ENCODE results near the gene GTF2IRD1.
"Not testable (repeated sequence)": the region's sequence is repeated elsewhere in the genome, so short reads cannot be mapped to it uniquely, and the experiment has no call there.

The GTF2IRD1 gene

GRCh38 chr7:74467876-74468275 is 14.2 kb downstream of the GTF2IRD1 start:
- no peak for DNase-seq (ENCODE audit: low spot score)

DNA sequence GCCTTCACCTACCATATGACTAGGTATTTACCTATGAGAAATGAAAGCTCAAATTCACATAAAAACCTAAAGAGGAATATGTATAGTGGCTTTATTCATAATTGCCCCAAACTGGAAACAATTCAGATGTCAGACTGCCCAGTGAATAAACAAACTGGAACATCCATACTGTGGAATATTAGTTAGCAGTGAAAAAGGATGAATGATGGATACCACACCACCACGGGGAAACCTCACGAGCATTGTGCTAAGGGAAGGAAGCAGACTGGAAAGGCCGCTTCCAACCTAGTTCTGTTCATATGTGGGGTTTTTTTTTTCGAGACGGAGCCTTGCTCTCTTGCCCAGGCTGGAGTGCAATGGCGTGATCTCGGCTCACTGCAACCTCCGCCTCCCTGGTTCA is 16.8 kb downstream of the GTF2IRD1 start:
- no peak for DNase-seq (ENCODE audit: low spot score)

DNA sequence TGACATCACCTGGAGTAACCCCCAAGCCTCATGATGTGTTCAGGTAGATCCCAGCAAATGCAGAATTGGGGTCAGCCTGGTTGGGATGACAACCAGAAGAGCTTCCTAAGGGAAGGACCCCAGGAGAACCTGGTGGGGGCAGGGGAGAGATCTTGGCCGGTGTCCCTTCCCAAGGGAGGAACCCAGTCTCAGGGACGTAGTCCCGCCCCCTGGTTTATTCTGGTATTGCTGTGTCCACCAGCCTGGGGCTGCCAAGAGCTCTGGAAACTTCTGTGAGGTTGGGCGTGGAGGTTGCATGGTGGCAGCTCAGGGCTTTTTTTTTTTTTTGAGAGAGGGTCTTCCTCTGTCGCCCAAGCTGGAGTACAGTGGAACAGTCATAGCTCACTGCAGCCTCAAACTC is 19.4 kb downstream of the GTF2IRD1 start:
- DNase-seq (ENCODE audit: low spot score) = no peak

- DNase-seq (ENCODE audit: low spot score) = no peak
These were observed 20.7 kb downstream of the GTF2IRD1 start for GRCh38 chr7:74474271-74474865.

- DNase-seq (ENCODE audit: low spot score) = no peak
These were observed 21.7 kb downstream of the GTF2IRD1 start for GRCh38 chr7:74475243-74475986.

GRCh38 chr7:74475987-74476350 is 22.3 kb downstream of the GTF2IRD1 start:
- no peak for DNase-seq (ENCODE audit: low spot score)

GRCh38 chr7:74476626-74477025 is 22.9 kb downstream of the GTF2IRD1 start:
- DNase-seq (ENCODE audit: low spot score) = no peak

DNA sequence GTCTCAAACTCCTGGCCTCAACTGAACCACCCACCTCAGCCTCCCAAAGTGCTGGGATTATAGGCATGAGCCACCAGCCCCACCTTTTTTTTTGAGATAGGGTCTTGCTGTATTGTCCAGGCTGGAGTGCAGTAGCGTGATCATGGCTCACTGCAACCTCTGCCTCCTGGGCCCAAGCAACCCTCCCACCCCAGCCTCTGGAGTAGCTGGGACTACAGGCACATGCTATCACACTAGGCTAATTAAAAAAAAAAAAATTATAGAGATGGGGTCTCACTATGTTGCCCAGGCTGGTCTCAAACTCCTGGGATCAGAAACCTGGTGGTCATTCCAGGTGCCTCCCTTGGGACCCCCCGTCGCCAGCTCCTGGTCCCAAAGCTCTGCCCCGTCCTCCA is 25.0 kb downstream of the GTF2IRD1 start:
- DNase-seq (ENCODE audit: low spot score) = no peak

GRCh38 chr7:74479066-74479781 is 25.5 kb downstream of the GTF2IRD1 start:
- no peak for DNase-seq (ENCODE audit: low spot score)

DNA sequence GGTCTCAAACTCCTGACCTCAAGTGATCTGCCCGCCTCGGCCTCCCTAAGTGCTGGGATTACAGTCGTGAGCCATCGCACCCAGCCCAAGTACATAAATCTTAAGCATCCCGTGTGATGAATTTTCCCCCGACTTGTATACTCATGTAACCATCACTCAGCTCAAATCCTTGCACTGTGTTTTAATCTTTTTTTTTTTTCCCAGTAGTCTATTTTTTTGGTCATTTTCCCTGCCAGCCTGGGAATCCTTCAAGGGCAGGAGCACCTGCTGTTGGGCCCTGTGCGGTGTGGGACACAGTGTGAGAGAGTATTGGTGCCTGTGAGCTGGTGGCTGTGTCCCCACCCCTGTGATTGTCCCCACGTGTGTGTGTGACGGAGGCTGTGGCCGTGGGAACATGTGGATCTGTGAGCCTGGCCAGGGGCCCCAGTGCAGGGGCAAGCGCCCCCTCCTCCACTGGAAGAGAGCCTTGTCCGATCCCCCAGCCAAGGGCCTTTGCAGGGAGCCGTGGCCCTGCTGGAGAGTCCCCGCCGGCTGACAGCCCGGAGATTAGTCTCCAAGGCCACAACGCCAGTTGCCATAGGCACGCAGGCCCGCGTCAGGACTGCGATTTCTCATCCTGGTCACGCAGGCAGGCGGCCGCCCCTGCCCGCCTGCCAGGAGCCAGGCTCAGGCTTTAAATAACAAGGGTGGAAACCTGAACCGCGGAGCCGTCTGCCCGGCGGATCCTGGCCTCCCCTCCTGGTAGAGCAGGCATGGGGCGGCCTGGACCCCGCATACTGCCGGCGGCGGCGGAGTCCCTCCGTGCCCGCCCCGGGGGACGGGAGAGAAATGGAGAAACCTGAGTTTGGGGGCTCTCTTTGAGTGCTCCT is 26.5 kb downstream of the GTF2IRD1 start:
- no peak for DNase-seq (ENCODE audit: low spot score)

- DNase-seq (ENCODE audit: low spot score) = no peak
These were observed 27.2 kb downstream of the GTF2IRD1 start for GRCh38 chr7:74480861-74481417.

DNA sequence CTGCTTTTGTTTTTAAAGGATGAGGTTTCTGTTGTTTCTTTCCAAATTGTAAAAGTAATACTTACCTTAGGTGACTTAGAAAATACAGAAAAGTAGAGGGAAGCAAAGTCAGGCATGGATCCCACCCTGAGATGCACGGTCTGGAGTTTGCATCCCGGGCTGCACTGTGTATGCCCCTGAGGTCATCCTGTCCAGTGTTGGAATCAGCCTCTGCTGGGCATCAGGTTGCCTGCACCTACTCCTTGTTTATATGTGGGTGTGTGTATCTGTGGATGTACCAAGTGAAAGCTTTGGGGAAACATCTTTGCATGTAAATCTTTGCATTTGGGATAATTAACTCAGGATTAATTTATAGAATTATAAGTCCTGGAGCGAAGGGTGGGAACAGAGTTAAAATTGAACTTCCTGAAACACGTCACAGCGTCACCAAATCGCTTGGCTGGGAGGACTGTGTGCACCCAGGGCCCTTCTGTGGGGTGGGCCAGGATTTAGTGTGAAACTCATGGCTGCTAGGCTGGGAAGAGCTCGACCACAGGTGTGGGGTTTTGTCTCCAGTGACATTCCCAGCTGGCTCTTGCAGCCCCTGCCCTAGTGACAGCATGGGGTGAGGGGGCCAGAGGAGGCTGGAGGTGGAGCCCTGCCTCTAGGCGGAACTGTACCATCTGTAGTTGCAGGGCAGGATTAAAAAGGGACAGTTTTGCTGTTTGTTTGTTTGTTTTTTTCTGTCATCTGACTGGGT is 27.9 kb downstream of the GTF2IRD1 start:
- no peak for DNase-seq (ENCODE audit: low spot score)

- DNase-seq (ENCODE audit: low spot score) = no peak
These were observed 28.4 kb downstream of the GTF2IRD1 start for GRCh38 chr7:74482197-74482467.

DNA sequence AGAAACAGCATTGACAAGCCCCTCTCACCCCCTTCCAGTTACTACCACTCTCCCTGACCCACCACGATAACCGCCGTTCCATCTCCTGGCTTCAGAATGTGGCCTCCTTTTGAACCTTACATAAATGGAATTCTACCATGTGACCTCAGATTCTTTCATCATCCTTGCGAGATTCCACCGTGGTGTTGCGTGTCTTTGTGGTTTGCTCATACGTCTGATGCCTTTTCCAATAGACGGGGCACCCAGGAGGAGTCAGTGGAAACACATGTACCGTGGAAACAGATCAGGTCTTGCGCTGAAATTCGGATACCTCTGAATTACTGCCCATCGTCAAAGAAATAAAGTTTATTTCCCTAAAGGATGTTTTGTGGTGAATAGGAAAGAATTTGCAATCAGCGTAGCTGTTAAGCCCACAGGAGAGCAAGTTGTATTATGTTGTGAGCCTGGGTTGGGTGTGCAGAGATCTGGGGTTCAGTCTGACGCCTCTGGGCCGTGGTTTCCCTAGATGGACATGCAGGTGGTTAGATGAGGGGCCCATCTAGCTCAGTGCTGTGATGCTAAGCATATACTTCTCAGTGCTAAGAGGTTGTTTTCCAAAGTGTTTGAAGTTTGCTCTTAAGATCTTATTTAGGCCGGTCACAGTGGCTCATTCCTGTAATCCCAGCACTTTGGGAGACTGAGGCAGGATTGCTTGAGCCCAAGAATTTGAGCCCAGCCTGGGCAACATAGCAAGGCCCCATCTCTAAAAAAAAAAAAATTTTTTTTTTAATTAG is 29.1 kb downstream of the GTF2IRD1 start:
- no peak for DNase-seq (ENCODE audit: low spot score)

DNA sequence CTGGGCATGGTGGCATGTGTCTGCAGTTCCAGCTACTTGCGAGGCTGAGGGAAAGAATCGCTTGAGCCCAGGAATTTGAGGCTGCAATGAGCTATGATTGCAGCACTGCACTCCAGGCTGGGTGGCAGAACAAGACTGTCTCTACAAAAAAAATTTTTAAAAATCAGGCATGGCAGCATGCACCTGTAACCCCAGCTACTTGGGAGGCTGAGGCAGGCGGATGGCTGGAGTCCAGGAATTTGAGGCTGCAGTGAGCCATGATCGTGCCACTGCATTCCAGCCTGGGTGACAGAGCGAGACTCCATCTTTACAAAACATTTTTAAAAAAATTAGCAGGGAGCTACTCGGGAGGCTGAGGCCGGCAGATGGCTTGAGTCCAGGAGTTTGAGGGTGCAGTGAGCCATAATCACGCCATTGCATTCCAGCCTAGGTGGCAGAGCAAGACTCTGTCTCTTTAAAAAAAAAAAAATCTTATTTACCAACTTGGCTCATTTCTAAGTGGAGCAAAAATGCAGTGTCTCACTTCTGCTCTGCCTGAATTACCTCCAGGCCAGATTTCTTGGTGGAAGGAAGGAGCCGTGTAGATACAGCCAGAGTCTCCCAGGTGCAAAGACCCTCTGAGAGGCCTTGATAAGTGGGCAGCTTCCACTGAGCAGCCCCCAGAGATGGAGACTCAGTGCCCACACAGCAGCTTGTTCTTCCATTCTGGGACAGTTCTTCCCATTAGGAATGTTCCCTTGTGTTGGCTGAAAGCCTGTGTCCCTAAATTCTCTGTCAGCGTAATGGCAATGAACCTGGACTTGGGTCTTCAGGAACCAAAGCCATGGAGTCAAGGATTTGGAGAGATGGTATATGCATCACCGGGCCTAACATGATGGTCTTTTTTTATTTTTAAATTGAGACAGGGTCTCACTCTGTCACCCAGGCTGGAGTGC is 30.0 kb downstream of the GTF2IRD1 start:
- DNase-seq (ENCODE audit: low spot score) = no peak

DNA sequence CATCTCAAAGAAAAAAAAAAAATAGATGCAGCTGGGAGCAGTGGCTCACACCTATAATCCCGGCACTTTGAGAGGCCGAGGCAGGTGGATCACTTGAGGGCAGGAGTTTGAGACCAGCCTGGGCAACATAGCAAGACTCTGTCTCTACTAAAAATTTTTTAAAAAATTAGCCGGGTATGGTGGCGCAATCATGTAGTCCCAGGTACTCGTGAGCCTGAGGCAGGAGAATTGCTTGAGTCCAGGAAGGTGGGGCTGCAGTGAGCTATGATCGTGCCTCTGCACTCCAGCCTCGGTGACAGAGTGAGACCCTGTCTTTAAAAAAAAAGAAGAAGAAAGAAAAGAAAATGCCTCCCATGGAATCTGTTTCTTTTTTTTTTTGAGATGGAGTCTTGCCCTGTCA is 31.9 kb downstream of the GTF2IRD1 start:
- DNase-seq (ENCODE audit: low spot score) = no peak

DNA sequence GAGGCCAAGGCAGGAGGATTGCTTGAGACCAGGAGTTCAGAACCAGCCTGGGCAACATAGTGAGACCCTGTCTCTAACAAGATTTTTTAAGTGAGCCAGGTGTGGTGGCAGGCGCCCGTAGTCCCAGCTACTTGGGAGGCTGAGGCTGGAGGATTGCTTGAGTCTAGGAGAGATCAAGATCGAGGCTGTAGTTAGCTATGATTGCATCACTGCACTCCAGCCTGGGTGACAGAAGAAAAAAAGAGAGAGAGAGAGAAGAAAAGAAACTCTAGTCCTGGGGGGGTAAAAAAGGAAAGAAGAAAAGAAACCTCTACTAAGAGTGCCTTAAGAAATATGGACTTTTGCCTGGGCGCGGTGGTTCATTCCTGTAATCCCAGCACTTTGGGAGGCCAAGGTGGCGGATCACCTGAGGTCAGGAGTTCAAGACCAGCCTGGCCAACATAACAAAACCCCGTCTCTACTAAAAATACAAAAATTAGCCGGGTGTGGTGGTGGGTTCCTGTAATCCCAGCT is 34.9 kb downstream of the GTF2IRD1 start:
- DNase-seq (ENCODE audit: low spot score) = not testable (repeated sequence)

DNA sequence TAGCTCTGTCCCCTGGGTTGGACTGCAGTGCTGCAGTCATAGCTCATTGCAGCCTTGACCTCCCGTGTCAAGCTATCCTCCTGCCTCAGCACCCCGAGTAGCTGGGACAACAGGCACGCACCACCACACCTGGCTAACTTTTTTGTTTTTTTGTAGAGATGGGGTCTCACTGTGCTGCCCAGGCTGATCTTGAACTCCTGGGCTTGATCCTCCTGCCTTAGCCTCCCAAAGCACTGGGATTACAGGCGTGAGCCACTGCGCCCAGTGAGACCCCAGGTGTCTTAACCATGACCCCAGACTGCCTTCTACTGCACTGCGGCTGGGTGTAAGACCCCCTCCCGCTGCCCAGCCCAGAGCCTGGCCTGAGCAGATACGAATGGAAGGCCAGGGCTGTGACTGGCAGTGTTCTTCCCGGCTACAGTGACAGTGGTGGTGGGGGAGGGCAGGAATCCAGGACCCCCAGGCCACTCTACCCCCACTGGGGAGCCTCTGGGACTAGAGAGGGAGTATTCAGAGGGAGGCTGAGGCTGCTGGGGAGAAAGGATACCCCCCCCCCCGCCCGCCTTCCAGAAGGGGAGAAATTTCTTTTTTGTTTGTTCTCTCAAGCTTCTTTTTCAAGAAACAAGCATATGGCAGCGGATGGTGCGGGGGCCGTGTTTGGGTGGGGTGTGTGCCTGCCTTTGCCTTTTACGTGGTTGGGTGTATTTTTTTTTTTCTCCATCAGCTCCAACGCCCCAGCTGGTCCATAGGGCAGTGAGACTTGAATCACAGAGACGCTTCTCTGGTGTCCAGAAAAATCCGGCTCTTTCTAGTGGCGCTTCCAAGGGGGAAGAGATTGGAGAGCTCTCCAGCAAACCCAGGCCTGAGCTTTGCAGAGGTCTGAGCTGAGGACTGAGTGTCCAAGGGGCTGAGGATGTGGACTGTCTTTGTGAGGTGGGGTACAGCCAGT is 36.6 kb downstream of the GTF2IRD1 start:
- DNase-seq (ENCODE audit: low spot score) = no peak
